ENCODE measurements around the gene SAMD3.
"Not testable (repeated sequence)": the region's sequence is repeated elsewhere in the genome, so short reads cannot be mapped to it uniquely, and the experiment has no call there.

The SAMD3 gene

GRCh38 chr6:130132286-130132701 lies 90.5 kb downstream of the SAMD3 start:
- DNase-seq (ENCODE audit: low read depth, low spot score): no peak

GRCh38 chr6:130129762-130130246 lies 92.9 kb downstream of the SAMD3 start:
- DNase-seq (ENCODE audit: low read depth, low spot score): no peak

- no peak for DNase-seq (ENCODE audit: low read depth, low spot score)
Observed at GRCh38 chr6:130128326-130128725, 94.4 kb downstream of the SAMD3 start.

GRCh38 chr6:130127195-130127594 lies 95.6 kb downstream of the SAMD3 start:
- no peak for DNase-seq (ENCODE audit: low read depth, low spot score)

- DNase-seq (ENCODE audit: low read depth, low spot score): no peak
Observed at GRCh38 chr6:130122243-130122642, 100.5 kb downstream of the SAMD3 start.

- no peak for DNase-seq (ENCODE audit: low read depth, low spot score)
Observed at GRCh38 chr6:130120731-130121130, 102.0 kb downstream of the SAMD3 start.

- DNase-seq (ENCODE audit: low read depth, low spot score): no peak
Observed at GRCh38 chr6:130119211-130119610, 103.5 kb downstream of the SAMD3 start.

- DNase-seq (ENCODE audit: low read depth, low spot score): no peak
Observed at GRCh38 chr6:130118236-130118635, 104.5 kb downstream of the SAMD3 start.

- DNase-seq (ENCODE audit: low read depth, low spot score): not testable (repeated sequence)
Observed at GRCh38 chr6:130117187-130117701, 105.5 kb downstream of the SAMD3 start.

GRCh38 chr6:130116273-130116672 lies 106.5 kb downstream of the SAMD3 start:
- no peak for DNase-seq (ENCODE audit: low read depth, low spot score)

- DNase-seq (ENCODE audit: low read depth, low spot score): no peak
Observed at GRCh38 chr6:130115036-130115435, 107.7 kb downstream of the SAMD3 start.

GRCh38 chr6:130113201-130113710 lies 109.5 kb downstream of the SAMD3 start:
- DNase-seq (ENCODE audit: low read depth, low spot score): no peak

- no peak for DNase-seq (ENCODE audit: low read depth, low spot score)
Observed at GRCh38 chr6:130111031-130111430, 111.7 kb downstream of the SAMD3 start.

- DNase-seq (ENCODE audit: low read depth, low spot score): no peak
Observed at GRCh38 chr6:130107710-130108109, 115.0 kb downstream of the SAMD3 start.

GRCh38 chr6:130105996-130106704 lies 116.6 kb downstream of the SAMD3 start:
- no peak for DNase-seq (ENCODE audit: low read depth, low spot score)

GRCh38 chr6:130099119-130099518 lies 123.6 kb downstream of the SAMD3 start:
- DNase-seq (ENCODE audit: low read depth, low spot score): no peak

GRCh38 chr6:130098317-130098716 lies 124.4 kb downstream of the SAMD3 start:
- no peak for DNase-seq (ENCODE audit: low read depth, low spot score)

All from brain pericyte (primary cell).